Karpas-422 (cell line): ENCODE results near the gene PKN1. TPM values are rescaled to one million over a fixed set of nuclear protein-coding genes. Genes with fewer than 3 reads are reported as not detected.
A peak's percentile ranks its signal among the peaks of the same experiment; 100 is the strongest.

Experiments used
- DNase-seq: peaks from one replicate; pipeline ENCODE4 v3.0.0-alpha.2; 2015
- H2AFZ ChIP-seq: fragments of 200-600 bp; sonication (generic); 2 replicates; pipeline ENCODE4 v1.6.1; 2014; ENCODE audit warnings: antibody characterized with exemption, low read length, mixed read lengths
- H3K27ac ChIP-seq: fragments of 200-600 bp; sonication (generic); 2 replicates; pipeline ENCODE4 v1.5.1; 2014; ENCODE audit warnings: mild to moderate bottlenecking, low read length, moderate library complexity
- H3K27me3 ChIP-seq: fragments of 200-600 bp; sonication (generic); 2 replicates; pipeline ENCODE4 v1.6.1; 2014; ENCODE audit warnings: low read length, mixed read lengths
- H3K36me3 ChIP-seq: fragments of 200-600 bp; sonication (generic); 2 replicates; pipeline ENCODE4 v1.6.1; 2014; ENCODE audit warnings: low read length, mixed read lengths; ENCODE audit not compliant: insufficient read depth
- H3K4me1 ChIP-seq: fragments of 200-600 bp; sonication (generic); 2 replicates; pipeline ENCODE4 v1.6.1; 2014; ENCODE audit warnings: mild to moderate bottlenecking, low read length, mixed read lengths
- H3K4me2 ChIP-seq: fragments of 200-600 bp; sonication (generic); 2 replicates; pipeline ENCODE4 v1.6.1; 2014; ENCODE audit warnings: low read length, low read depth, mild to moderate bottlenecking; ENCODE audit not compliant: poor library complexity, severe bottlenecking
- H3K4me3 ChIP-seq: fragments of 200-600 bp; sonication (generic); 2 replicates; pipeline ENCODE4 v1.5.1; 2014; ENCODE audit warnings: mild to moderate bottlenecking, antibody characterized with exemption, low read length, mixed read lengths
- H3K79me2 ChIP-seq: fragments of 200-600 bp; sonication (generic); 2 replicates; pipeline ENCODE4 v1.6.1; 2014; ENCODE audit warnings: mild to moderate bottlenecking, low read length, mixed read lengths
- H3K9ac ChIP-seq: fragments of 200-600 bp; sonication (generic); 2 replicates; pipeline ENCODE4 v1.6.0; 2014; ENCODE audit warnings: low read length
- H3K9me2 ChIP-seq: fragments of 200-600 bp; sonication (generic), shearing (Covaris generic); replicated peaks from 2 replicates; pipeline ENCODE4 v1.6.0; 2014; ENCODE audit warnings: mild to moderate bottlenecking, low read length, moderate library complexity; ENCODE audit not compliant: insufficient read depth
- H3K9me3 ChIP-seq: fragments of 300-700, 200-600 bp; sonication (generic); 2 replicates; pipeline ENCODE4 v1.6.1; 2014; ENCODE audit warnings: low read length, mixed read lengths
- H4K20me1 ChIP-seq: fragments of 200-600 bp; sonication (generic); 2 replicates; pipeline ENCODE4 v1.6.1; 2014; ENCODE audit warnings: mild to moderate bottlenecking, antibody characterized with exemption, low read length, low read depth; ENCODE audit not compliant: insufficient read depth
- total RNA-seq: library from RNA; depleted of rRNA; stranded (reverse); fragments of >200 nt; shearing (Covaris generic); gene quantifications from 2 replicates; pipeline ENCODE4 v1.2.3, GENCODE V29; 2014; ENCODE audit warnings: low replicate concordance

The PKN1 gene
- total RNA-seq, 1 experiment from 2014 or later = 66.3 TPM

DNA sequence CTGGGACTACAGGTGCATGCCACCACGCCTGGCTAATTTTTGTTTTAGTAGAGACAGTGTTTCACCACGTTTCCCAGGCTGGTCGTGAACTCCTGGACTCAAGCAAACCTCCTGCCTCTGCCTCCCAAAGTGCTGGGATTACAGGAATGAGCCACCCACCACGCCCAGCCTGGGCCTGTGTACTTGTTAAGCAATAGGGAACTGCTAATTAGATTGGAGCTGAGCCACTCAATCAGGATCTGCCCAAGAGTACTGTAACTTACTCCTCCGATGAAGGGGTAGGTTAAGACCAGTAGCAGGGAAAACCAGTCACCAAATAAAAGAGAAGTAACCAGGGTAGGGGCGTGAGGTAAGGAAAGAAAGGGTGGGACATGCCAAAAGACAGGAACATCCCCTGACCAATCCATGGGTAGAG, 16.3 kb upstream of the PKN1 start:
- H3K36me3 ChIP-seq = peaks cover 21% of the 10 kb centered on the region
- peak overlapping the region; percentile 100; the same call in 1 of the 2 replicates for H3K4me3 ChIP-seq
- H3K9me2 ChIP-seq = no peaks in the 10 kb centered on the region
- no peaks in the 10 kb centered on the region for H3K9me3 ChIP-seq
- peak overlapping the region; percentile 99 for H3K4me2 ChIP-seq
- no peaks in the 10 kb centered on the region for H3K27me3 ChIP-seq
- peak overlapping the region; percentile 99 for H3K9ac ChIP-seq
- H2AFZ ChIP-seq = no peak overlapping the region
- DNase-seq = peak; percentile 27
- peaks cover 60% of the 10 kb centered on the region for H4K20me1 ChIP-seq
- peaks cover 62% of the 10 kb centered on the region for H3K4me1 ChIP-seq
- H3K27ac ChIP-seq = peak overlapping the region; percentile 25
- H3K79me2 ChIP-seq = peaks cover 72% of the 10 kb centered on the region

DNA sequence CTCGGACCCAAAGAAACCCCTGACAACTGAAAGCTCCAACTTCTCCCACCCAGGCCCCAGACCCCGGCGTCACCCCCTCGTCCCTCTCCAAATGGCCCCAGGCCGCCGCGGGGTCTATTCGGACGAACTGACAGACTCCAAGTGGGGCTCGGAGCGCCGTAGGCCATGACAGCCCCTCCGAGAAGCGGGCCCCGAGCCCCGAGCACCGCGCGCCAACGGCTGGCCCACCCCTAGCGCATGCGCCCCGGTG, 14.3 kb upstream of the PKN1 start:
- no peak for DNase-seq
- Histone ChIP-seq H3K9me3 (no peaks in the 10 kb centered on the region), H3K4me1 (peaks cover 42% of the 10 kb centered on the region), H3K27ac (peak overlapping the region; percentile 86), H2AFZ (no peak overlapping the region; the same call in 1 of the 2 replicates), H3K4me2 (peak overlapping the region; percentile 99), H4K20me1 (peaks cover 40% of the 10 kb centered on the region), H3K4me3 (peak overlapping the region; percentile 100), H3K27me3 (no peaks in the 10 kb centered on the region), H3K79me2 (peaks cover 52% of the 10 kb centered on the region), H3K9me2 (no peaks in the 10 kb centered on the region), H3K36me3 (peaks cover 14% of the 10 kb centered on the region; the same call in 1 of the 2 replicates), H3K9ac (peak overlapping the region; percentile 99)

DNA sequence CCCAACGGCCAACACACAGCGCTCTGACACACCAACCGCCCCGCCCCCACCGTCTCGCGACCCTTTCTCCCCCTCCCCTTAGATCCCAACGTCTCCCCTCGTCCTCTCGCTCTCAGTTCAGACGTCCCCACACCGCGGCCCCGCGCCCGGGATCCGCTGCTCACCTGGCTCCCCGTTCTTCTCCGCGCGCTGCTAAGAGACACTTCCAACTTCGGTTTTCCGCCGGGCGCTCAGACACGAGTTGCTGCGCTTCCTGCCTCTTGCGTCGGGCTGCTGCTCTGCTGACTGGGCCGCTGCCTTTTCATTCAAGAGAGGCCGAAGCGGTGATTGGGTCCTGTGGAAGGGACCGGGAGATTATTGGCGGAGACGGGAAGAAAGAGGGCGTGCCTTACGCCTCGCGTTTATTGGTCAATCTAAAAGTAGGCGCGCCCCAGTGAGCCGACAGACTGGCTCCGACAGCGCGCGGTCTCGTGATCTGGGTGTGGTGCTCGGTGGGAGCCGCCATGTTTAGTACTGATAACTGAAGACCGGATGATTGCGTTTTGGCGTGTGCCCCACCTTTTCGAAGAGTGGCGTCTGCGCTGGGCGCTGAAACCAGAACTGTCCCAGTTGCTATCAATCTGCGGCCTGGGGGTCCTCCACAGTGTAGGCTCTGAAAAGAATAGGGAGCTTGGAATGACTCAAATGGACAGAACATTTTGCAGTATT, 13.8 kb upstream of the PKN1 start, which contains the start of gene DDX39A:
Gene DDX39A (minus strand): TSS at position 236 of the 708 bp plus-strand sequence. CDS start 6,121 bp downstream, outside the sequence.
- no peaks in the 10 kb centered on the region for H3K27me3 ChIP-seq
- H4K20me1 ChIP-seq = peaks cover 37% of the 10 kb centered on the region
- peak within 1 kb of the TSS; percentile 99 for H3K4me2 ChIP-seq
- peaks cover 39% of the 10 kb centered on the region for H3K4me1 ChIP-seq
- DNase-seq = peak; percentile 99
- peak within 1 kb of the TSS; percentile 99 for H3K9ac ChIP-seq
- H2AFZ ChIP-seq = peak within 1 kb of the TSS; percentile 83; the same call in 1 of the 2 replicates
- peaks cover 49% of the 10 kb centered on the region for H3K79me2 ChIP-seq
- no peaks in the 10 kb centered on the region for H3K9me2 ChIP-seq
- peak within 1 kb of the TSS; percentile 100 for H3K4me3 ChIP-seq
- no peaks in the 10 kb centered on the region for H3K9me3 ChIP-seq
- H3K36me3 ChIP-seq = peaks cover 14% of the 10 kb centered on the region; the same call in 1 of the 2 replicates
- peak within 1 kb of the TSS; percentile 86 for H3K27ac ChIP-seq

DNA sequence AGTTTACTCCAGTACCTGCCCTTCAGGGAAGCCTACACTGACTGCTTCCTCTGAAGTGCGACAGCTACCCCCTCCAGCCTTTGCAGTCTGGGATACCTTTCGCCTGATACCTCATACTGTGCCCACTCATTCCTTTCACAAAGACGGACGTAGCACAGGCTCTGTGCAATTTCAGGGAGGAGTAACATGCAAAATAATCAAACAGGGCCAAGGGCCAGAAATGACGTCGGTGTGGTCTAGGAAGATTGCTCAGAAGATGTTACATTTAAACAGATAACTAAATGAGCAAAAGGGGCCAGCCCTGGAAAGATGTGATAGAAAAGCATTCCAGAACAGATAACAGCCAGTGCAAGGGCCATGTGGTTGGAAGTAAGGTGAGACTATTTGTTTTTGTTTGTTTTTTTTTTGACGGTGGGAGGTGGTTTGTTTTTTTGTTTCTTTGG, 7.4 kb upstream of the PKN1 start:
- Histone ChIP-seq H3K4me2 (no peak overlapping the region), H3K4me1 (no peaks in the 10 kb centered on the region), H3K27ac (no peak overlapping the region), H3K9me3 (no peaks in the 10 kb centered on the region), H3K9ac (no peak overlapping the region), H3K27me3 (no peaks in the 10 kb centered on the region), H4K20me1 (no peaks in the 10 kb centered on the region), H3K9me2 (no peaks in the 10 kb centered on the region), H2AFZ (no peak overlapping the region), H3K79me2 (no peaks in the 10 kb centered on the region), H3K36me3 (no peaks in the 10 kb centered on the region), H3K4me3 (no peak overlapping the region)
- peak; percentile 40 for DNase-seq

DNA sequence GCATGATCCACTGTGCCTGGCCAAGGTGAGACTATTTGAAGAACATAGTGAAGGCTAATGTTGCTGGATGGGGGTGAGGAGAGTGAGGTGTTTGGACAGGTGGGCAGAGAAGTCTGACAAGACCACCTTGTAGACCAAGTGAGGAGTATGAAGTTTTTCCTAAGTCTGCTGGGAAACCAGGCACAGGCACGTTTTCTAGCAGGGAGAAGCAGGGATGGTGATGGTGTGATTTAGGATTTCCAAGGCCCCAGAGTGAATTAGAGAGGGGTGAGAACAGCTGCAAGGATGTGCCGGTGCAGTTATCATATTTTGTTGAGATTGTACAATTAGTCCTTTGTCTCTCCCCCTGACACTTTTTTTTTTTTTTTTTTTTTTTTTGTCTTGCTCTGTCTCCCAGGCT, 5.6 kb upstream of the PKN1 start:
- H3K9me2 ChIP-seq = no peaks in the 10 kb centered on the region
- H3K4me2 ChIP-seq = no peak overlapping the region
- H3K36me3 ChIP-seq = no peaks in the 10 kb centered on the region
- no peaks in the 10 kb centered on the region for H3K79me2 ChIP-seq
- no peak overlapping the region for H3K27ac ChIP-seq
- H3K4me3 ChIP-seq = no peak overlapping the region
- no peaks in the 10 kb centered on the region for H4K20me1 ChIP-seq
- DNase-seq = no peak
- no peak overlapping the region for H3K9ac ChIP-seq
- no peak overlapping the region for H2AFZ ChIP-seq
- H3K9me3 ChIP-seq = no peaks in the 10 kb centered on the region
- no peaks in the 10 kb centered on the region for H3K27me3 ChIP-seq
- H3K4me1 ChIP-seq = peaks cover 5% of the 10 kb centered on the region

DNA sequence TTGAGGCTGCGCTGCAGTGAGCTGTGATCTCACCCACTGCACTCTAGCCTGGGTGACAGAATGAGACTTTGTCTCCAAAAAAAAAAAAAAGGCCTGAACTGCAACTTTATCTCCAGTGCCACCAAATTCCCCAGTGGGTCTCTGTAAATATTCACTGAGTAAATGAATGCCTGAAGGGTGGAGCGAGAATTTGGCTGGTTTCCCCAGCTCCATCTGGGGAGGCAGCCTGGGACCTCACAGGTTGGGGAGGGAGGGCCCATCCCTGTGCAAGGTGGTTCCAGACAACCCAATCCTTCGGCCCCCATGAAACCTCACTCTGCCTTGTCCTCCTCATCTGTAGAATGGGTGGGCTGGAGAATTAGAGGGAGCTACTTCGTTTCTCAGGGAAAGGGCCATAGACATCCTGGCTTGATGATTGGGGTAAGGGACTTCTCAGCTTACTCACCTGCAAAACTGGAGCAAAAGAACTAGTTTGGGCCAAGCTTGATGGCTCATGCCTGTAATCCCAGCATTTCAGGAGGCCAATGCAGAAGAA, 4.2 kb upstream of the PKN1 start:
- Histone ChIP-seq H3K9me2 (no peaks in the 10 kb centered on the region), H2AFZ (no peak overlapping the region), H3K4me1 (peaks cover 11% of the 10 kb centered on the region), H3K4me3 (no peak overlapping the region), H3K9me3 (no peaks in the 10 kb centered on the region), H4K20me1 (no peaks in the 10 kb centered on the region), H3K9ac (no peak overlapping the region), H3K27me3 (no peaks in the 10 kb centered on the region), H3K36me3 (no peaks in the 10 kb centered on the region), H3K27ac (no peak overlapping the region), H3K79me2 (peaks cover 6% of the 10 kb centered on the region), H3K4me2 (no peak overlapping the region)
- DNase-seq = peak; percentile 27

DNA sequence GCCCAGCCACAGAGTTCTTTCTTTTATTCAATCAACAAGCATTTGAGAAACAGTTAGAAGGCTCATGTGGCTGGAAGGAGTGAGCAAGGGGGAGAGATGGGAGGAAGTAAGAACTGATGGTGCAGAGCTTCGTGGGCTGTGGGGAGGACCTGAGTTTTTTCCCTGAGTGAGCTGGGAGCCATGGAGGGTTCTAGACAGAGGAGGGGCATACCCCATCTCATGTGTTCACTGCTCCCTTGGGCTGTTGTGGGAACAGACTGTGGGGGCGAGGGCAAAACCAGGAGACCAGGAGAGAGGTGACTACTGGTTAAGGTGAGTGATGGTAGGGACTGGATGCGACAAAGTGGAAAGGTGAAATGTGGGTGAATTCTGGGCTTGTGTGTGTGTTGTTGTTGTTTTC, 2.4 kb upstream of the PKN1 start:
- H2AFZ ChIP-seq = no peak overlapping the region

DNA sequence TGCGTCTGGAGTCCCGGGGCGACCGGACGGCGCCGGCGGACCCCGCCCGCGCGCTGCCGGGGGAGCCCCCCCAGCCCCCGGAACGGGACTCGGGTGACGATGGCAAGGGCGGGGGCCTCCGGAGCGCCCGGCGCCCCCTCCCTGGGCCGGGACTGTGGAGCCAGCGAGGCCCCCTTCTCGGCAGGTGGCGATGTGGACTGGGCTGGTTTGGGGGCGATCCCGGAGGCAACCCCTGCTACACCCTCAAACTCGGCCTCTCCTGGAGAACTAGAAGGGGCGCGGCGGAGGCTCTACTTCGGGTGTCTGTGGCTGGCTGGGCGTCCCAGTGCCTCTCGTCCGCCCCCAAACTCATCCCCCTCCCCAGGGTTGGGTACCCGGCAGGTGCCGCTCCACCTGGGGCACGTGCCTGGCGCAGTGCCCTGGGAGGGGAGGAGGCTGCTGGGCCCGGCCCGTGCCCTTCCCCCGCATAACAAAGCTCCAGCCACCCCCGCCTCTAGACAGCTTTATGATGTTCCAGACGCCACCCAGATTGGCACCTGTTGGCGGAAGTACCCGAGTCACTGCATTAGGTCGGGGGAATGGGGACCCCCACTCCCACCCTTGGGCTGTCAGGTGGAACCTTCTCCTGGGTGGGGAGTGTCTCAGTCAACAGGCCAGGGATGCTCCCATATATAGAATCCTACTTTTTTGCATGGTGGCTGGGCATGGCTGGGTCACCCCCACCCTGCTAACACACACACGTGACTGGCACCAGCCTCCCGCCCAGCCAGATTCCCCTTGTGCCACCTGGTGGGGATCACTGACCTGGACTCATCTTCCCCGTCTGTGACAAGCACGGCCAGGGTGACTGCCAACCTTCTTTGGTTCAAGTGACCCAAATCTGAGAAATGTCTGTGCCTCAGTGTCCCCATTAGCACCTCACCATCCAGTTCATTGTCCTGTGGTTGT, 722 bp downstream of the PKN1 start:
- Histone ChIP-seq H3K27ac (peak overlapping the region; percentile 65), H3K27me3 (no peaks in the 10 kb centered on the region), H3K4me2 (peak overlapping the region; percentile 83), H3K9me3 (no peaks in the 10 kb centered on the region), H3K79me2 (peaks cover 43% of the 10 kb centered on the region), H4K20me1 (no peaks in the 10 kb centered on the region), H3K36me3 (no peaks in the 10 kb centered on the region), H3K4me3 (peak overlapping the region; percentile 88), H3K9me2 (no peaks in the 10 kb centered on the region), H3K4me1 (peaks cover 21% of the 10 kb centered on the region), H3K9ac (peak overlapping the region; percentile 85), H2AFZ (peak overlapping the region; percentile 28; the same call in 1 of the 2 replicates)
- peak; percentile 69 for DNase-seq

More for the DNA sequence above, 2.4 kb upstream of the PKN1 start:
- no peaks in the 10 kb centered on the region for H3K36me3 ChIP-seq
- H3K4me3 ChIP-seq = no peak overlapping the region
- no peaks in the 10 kb centered on the region for H3K9me3 ChIP-seq
- H3K79me2 ChIP-seq = peaks cover 21% of the 10 kb centered on the region
- H3K9ac ChIP-seq = no peak overlapping the region
- no peak overlapping the region for H3K4me2 ChIP-seq
- H3K9me2 ChIP-seq = no peaks in the 10 kb centered on the region
- peak; percentile 34 for DNase-seq
- H3K27me3 ChIP-seq = no peaks in the 10 kb centered on the region
- peaks cover 21% of the 10 kb centered on the region for H3K4me1 ChIP-seq
- no peaks in the 10 kb centered on the region for H4K20me1 ChIP-seq
- no peak overlapping the region for H3K27ac ChIP-seq
